ENCODE results near the gene FARS2. TPM values are rescaled to one million over a fixed set of nuclear protein-coding genes. Genes with fewer than 3 reads are reported as not detected.

The FARS2 gene
- polyA plus RNA-seq, 1 donor (not counting 4 experiments of a cell fraction or from before 2014, with no cell fraction given) = 21.3 TPM

DNA sequence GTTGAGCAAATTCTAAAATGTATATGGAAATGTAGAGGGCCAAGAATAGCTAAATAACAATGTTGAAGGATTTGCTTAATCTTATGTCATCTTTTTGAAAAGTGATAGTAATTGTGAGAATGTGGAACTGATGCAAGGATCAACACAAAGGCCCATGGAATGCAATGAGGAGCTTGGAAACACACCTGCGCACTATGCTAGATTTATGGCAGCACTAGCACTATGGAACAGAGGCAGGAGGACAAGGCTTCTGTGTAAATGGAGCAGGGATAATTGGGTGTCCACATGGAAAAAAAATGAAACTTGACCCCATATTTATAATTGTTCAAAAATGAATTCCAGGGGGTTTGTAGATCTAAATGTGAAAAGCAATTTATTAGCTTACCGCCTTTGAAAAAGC lies 298.3 kb downstream of the FARS2 start:
- Histone ChIP-seq H3K27me3 (ENCODE audit: control insufficient read depth, extremely low read depth, insufficient read depth, low read length) (no peaks in the 10 kb centered on the region), H3K4me1 (ENCODE audit: control insufficient read depth, extremely low read depth, insufficient read depth, low read length) (no peaks in the 10 kb centered on the region), H3K4me3 (ENCODE audit: control insufficient read depth in 2 of 3, extremely low read depth in 1 of 3, insufficient read depth in 2 of 3, low read depth in 1 of 3, low read length in 3 of 3) (no peak overlapping the region), H3K79me2 (ENCODE audit: control insufficient read depth, insufficient read depth, low read length) (no peaks in the 10 kb centered on the region), H3K9me1 (ENCODE audit: control insufficient read depth, extremely low read depth, insufficient read depth, low read length) (no peaks in the 10 kb centered on the region), H4K20me1 (ENCODE audit: control insufficient read depth, extremely low read depth, insufficient read depth, low read length) (no peaks in the 10 kb centered on the region), H3K4me2 (ENCODE audit: control insufficient read depth, extremely low read depth, insufficient read depth, low read depth, low read length) (no peak overlapping the region), H3K9ac (ENCODE audit: control insufficient read depth, extremely low read depth, insufficient read depth, low read length) (no peak overlapping the region), H3K9me3 (ENCODE audit: control insufficient read depth, low read depth, low read length) (no peaks in the 10 kb centered on the region), H3K36me3 (ENCODE audit: control insufficient read depth in 2 of 2, extremely low read depth in 1 of 2, insufficient read depth in 2 of 2, low read length in 2 of 2) (no peaks in the 10 kb centered on the region), H2AFZ (ENCODE audit: control insufficient read depth, low read length) (no peak overlapping the region), H3K27ac (ENCODE audit: control insufficient read depth, insufficient read depth, low read length) (no peak overlapping the region)
- dilution Hi-C loops (cut with MboI; ENCODE audit: extremely low pct_ligation_motif_present, low sequenced_read_pairs) = no loop called here
- no peak for FAIRE-seq
- TF ChIP-seq, protein P1, sequence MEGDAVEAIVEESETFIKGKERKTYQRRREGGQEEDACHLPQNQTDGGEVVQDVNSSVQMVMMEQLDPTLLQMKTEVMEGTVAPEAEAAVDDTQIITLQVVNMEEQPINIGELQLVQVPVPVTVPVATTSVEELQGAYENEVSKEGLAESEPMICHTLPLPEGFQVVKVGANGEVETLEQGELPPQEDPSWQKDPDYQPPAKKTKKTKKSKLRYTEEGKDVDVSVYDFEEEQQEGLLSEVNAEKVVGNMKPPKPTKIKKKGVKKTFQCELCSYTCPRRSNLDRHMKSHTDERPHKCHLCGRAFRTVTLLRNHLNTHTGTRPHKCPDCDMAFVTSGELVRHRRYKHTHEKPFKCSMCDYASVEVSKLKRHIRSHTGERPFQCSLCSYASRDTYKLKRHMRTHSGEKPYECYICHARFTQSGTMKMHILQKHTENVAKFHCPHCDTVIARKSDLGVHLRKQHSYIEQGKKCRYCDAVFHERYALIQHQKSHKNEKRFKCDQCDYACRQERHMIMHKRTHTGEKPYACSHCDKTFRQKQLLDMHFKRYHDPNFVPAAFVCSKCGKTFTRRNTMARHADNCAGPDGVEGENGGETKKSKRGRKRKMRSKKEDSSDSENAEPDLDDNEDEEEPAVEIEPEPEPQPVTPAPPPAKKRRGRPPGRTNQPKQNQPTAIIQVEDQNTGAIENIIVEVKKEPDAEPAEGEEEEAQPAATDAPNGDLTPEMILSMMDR (optimal IDR thresholded peaks at IDR 0.05 in 1 of 3, IDR thresholded peaks at IDR 0.05 in 1 of 3, conservative IDR thresholded peaks at IDR 0.05 in 1 of 3; ENCODE audit: extremely low read depth in 1 of 3, insufficient read depth in 2 of 3, low read length in 3 of 3) = no peak
- TF ChIP-seq EZH2 (IDR thresholded peaks at IDR 0.05; ENCODE audit: low read length) = no peak
- DNase-seq (ENCODE audit: low read depth, low spot score) = no peak

- dilution Hi-C loops (cut with MboI; ENCODE audit: extremely low pct_ligation_motif_present, low sequenced_read_pairs) = no loop called here
- no peak for FAIRE-seq
Measured at GRCh38 chr6:5562277-5562676, 301.0 kb downstream of the FARS2 start.

More at GRCh38 chr6:5562277-5562676, 301.0 kb downstream of the FARS2 start:
- no peaks in the 10 kb centered on the region for H3K27me3 ChIP-seq (ENCODE audit: control insufficient read depth, extremely low read depth, insufficient read depth, low read length)
- TF ChIP-seq, protein P1 (optimal IDR thresholded peaks at IDR 0.05 in 1 of 3, IDR thresholded peaks at IDR 0.05 in 1 of 3, conservative IDR thresholded peaks at IDR 0.05 in 1 of 3; ENCODE audit: extremely low read depth in 1 of 3, insufficient read depth in 2 of 3, low read length in 3 of 3) = no peak
- no peak for TF ChIP-seq EZH2 (IDR thresholded peaks at IDR 0.05; ENCODE audit: low read length)
- H2AFZ ChIP-seq (ENCODE audit: control insufficient read depth, low read length) = no peak overlapping the region
- no peaks in the 10 kb centered on the region for H3K9me3 ChIP-seq (ENCODE audit: control insufficient read depth, low read depth, low read length)
- no peak overlapping the region for H3K9ac ChIP-seq (ENCODE audit: control insufficient read depth, extremely low read depth, insufficient read depth, low read length)
- no peak overlapping the region for H3K27ac ChIP-seq (ENCODE audit: control insufficient read depth, insufficient read depth, low read length)
- H4K20me1 ChIP-seq (ENCODE audit: control insufficient read depth, extremely low read depth, insufficient read depth, low read length) = no peaks in the 10 kb centered on the region
- no peak overlapping the region for H3K4me2 ChIP-seq (ENCODE audit: control insufficient read depth, extremely low read depth, insufficient read depth, low read depth, low read length)
- no peak for DNase-seq (ENCODE audit: low read depth, low spot score)
- no peaks in the 10 kb centered on the region for H3K4me1 ChIP-seq (ENCODE audit: control insufficient read depth, extremely low read depth, insufficient read depth, low read length)
- H3K9me1 ChIP-seq (ENCODE audit: control insufficient read depth, extremely low read depth, insufficient read depth, low read length) = no peaks in the 10 kb centered on the region
- no peak overlapping the region for H3K4me3 ChIP-seq (ENCODE audit: control insufficient read depth in 2 of 3, extremely low read depth in 1 of 3, insufficient read depth in 2 of 3, low read depth in 1 of 3, low read length in 3 of 3)
- no peaks in the 10 kb centered on the region for H3K79me2 ChIP-seq (ENCODE audit: control insufficient read depth, insufficient read depth, low read length)
- H3K36me3 ChIP-seq (ENCODE audit: control insufficient read depth in 2 of 2, extremely low read depth in 1 of 2, insufficient read depth in 2 of 2, low read length in 2 of 2) = no peaks in the 10 kb centered on the region
